K562 (cell line): ENCODE measurements around the gene WNK1. TPM values are rescaled to one million over a fixed set of nuclear protein-coding genes. Genes with fewer than 3 reads are reported as not detected.

Experiments
- EGR1 ChIP-seq: fragments of 450-650 bp; conservative IDR thresholded peaks from 2 replicates; pipeline ENCODE4 v1.6.1; 2017; ENCODE audit warnings: mild to moderate bottlenecking
- ELF4 ChIP-seq: fragments of 450-650 bp; formaldehyde crosslinking; IDR thresholded peaks from 2 replicates; pipeline ENCODE4 v1.4.0; 2022; ENCODE audit warnings: missing genetic modification characterization
- FOSL1 ChIP-seq: fragments of 200-800 bp; sonication (Bioruptor generic); conservative IDR thresholded peaks from 2 replicates; pipeline ENCODE4 v1.6.1; 2016; ENCODE audit warnings: missing genetic modification characterization, missing compliant biosample characterization
- MEF2A ChIP-seq: IDR thresholded peaks from 2 replicates; pipeline ENCODE4 v1.6.1; 2011; ENCODE audit warnings: low read depth, mild to moderate bottlenecking, low read length, moderate library complexity; ENCODE audit not compliant: control insufficient read depth
- NFE2 ChIP-seq: IDR thresholded peaks from 2 replicates; pipeline ENCODE4 v1.6.1; 2014; ENCODE audit warnings: antibody characterized with exemption, low read depth
- SMARCE1 ChIP-seq: fragments of 450-650 bp; IDR thresholded peaks from 2 replicates; pipeline ENCODE4 v1.7.1; 2016; ENCODE audit warnings: mild to moderate bottlenecking
- YY1 ChIP-seq, 3 experiments: IDR thresholded peaks; 2 replicates each; pipeline ENCODE4 v1.6.1; 2011; ENCODE audit warnings: low read length in 2 of 3, mild to moderate bottlenecking in 2 of 3, moderate library complexity in 2 of 3, borderline replicate concordance in 1 of 3, control low read depth in 1 of 3, low read depth in 1 of 3; ENCODE audit not compliant: insufficient read depth in 3 of 3, insufficient replicate concordance in 2 of 3, control insufficient read depth in 1 of 3, insufficient read length in 1 of 3; ENCODE audit errors: extremely low read depth in 1 of 3
- ZBTB1 ChIP-seq: sonication (generic); formaldehyde crosslinking; IDR thresholded peaks from 2 replicates; pipeline ENCODE4 v1.8.1; 2023; ENCODE audit warnings: missing genetic modification reagents, low read depth, mild to moderate bottlenecking, borderline replicate concordance
- ZFP1 ChIP-seq: fragments of 450-650 bp; formaldehyde crosslinking; IDR thresholded peaks from 2 replicates; pipeline ENCODE4 v1.4.0; 2020; ENCODE audit warnings: mild to moderate bottlenecking, mixed read lengths
- polyA plus RNA-seq, 8 experiments: library from polyadenylated mRNA; depleted of rRNA in 4 of 8; stranded (reverse) in 5 of 8; unstranded in 3 of 8; fragments of >200 nt; fragmentation: Nextera tagmentation in 2 of 8; fragmentation: Illumina TruSeq in 1 of 8; extraction: Ambion mirVana in 2 of 8; extraction: Trizol in 1 of 8; gene quantifications; 2 replicates each; pipeline versions ENCODE4 v1.2.1 to v1.2.3, GENCODE V29; 2011 to 2014; ENCODE audit warnings: inconsistent platforms in 1 of 8, missing spikeins in 1 of 8
- total RNA-seq, 7 experiments: library from RNA; depleted of rRNA in 6 of 7; stranded (reverse); fragments of >200 nt in 6 of 7; fragmentation: Illumina TruSeq in 2 of 7; extraction: Trizol in 2 of 7; gene quantifications; 2 replicates each; pipeline versions ENCODE4 v1.2.1 to v1.2.3, GENCODE V29; 2011 to 2021; ENCODE audit warnings: low replicate concordance in 1 of 7
- TF ChIP-seq, protein P1 (sequence below), 2 experiments: fragments of 450-650 bp in 1 of 2; sonication (generic) in 1 of 2; formaldehyde crosslinking in 1 of 2; IDR thresholded peaks; 2 replicates each; pipeline versions ENCODE4 v1.7.1 to v1.9.0; 2016 to 2022; ENCODE audit warnings: inconsistent platforms in 1 of 2, mild to moderate bottlenecking in 1 of 2, missing genetic modification reagents in 1 of 2
- TF ChIP-seq, protein P2 (sequence below): fragments of 450-650 bp; conservative IDR thresholded peaks from 2 replicates; pipeline ENCODE4 v1.6.1; 2016; ENCODE audit warnings: missing genetic modification characterization, low read depth, mild to moderate bottlenecking, missing compliant biosample characterization, moderate library complexity
- TF ChIP-seq, protein P3 (sequence below): fragments of 450-650 bp; IDR thresholded peaks from 2 replicates; pipeline ENCODE4 v1.6.1; 2014; ENCODE audit warnings: low read depth, mild to moderate bottlenecking, moderate library complexity, borderline replicate concordance
- TF ChIP-seq, protein P4 (sequence below): fragments of 450-650 bp; IDR thresholded peaks from one replicate; pipeline ENCODE4 v1.6.1; 2018; ENCODE audit warnings: mild to moderate bottlenecking, moderate library complexity; ENCODE audit not compliant: partially characterized antibody

WNK1 gene
- total and polyA plus RNA-seq, 9 of the 15 experiments (the other 6 are each of a cell fraction or from before 2014, with no cell fraction given): 4.3 to 73.9 (median 31.0) TPM

DNA sequence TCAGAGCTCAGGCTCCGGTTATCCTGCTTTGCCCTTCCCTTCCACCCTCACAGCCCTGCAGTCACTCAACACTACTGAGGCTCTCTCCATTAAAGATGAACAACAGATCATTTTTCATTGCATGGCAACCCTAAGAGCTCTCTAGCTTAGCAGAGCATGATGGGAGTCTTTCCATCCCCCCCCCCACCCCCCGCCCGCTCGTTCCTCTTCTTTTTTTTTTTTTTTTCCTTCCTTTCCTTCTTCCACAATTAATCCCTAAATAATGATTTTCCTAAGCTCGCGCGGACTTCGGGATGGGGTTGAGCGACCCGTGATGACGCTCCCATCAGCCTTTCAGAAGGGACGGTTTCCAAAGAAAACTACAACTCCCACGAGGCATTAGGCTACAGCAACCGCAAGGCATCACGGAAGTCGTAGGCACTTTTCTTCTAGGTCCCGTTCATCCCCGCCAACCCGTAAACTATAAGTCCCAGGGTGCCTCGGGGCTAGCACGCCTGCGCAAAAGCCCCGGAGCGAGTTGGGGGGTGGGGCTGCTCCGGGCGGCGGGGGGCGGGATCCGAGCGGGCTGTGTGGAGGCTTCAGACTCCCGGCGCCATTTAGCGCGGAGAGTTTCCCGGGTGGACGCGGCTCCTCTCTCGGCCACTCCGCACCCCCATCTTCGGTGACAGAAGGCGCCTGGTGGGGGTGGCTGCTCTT, at the start of gene WNK1 (continued):
- TF ChIP-seq, protein P1, sequence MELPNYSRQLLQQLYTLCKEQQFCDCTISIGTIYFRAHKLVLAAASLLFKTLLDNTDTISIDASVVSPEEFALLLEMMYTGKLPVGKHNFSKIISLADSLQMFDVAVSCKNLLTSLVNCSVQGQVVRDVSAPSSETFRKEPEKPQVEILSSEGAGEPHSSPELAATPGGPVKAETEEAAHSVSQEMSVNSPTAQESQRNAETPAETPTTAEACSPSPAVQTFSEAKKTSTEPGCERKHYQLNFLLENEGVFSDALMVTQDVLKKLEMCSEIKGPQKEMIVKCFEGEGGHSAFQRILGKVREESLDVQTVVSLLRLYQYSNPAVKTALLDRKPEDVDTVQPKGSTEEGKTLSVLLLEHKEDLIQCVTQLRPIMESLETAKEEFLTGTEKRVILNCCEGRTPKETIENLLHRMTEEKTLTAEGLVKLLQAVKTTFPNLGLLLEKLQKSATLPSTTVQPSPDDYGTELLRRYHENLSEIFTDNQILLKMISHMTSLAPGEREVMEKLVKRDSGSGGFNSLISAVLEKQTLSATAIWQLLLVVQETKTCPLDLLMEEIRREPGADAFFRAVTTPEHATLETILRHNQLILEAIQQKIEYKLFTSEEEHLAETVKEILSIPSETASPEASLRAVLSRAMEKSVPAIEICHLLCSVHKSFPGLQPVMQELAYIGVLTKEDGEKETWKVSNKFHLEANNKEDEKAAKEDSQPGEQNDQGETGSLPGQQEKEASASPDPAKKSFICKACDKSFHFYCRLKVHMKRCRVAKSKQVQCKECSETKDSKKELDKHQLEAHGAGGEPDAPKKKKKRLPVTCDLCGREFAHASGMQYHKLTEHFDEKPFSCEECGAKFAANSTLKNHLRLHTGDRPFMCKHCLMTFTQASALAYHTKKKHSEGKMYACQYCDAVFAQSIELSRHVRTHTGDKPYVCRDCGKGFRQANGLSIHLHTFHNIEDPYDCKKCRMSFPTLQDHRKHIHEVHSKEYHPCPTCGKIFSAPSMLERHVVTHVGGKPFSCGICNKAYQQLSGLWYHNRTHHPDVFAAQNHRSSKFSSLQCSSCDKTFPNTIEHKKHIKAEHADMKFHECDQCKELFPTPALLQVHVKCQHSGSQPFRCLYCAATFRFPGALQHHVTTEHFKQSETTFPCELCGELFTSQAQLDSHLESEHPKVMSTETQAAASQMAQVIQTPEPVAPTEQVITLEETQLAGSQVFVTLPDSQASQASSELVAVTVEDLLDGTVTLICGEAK (IDR thresholded peaks at IDR 0.05): no peak
- TF ChIP-seq, protein P1 (CRISPR knock-in tag; IDR thresholded peaks at IDR 0.05): no peak
- TF ChIP-seq, protein P2, sequence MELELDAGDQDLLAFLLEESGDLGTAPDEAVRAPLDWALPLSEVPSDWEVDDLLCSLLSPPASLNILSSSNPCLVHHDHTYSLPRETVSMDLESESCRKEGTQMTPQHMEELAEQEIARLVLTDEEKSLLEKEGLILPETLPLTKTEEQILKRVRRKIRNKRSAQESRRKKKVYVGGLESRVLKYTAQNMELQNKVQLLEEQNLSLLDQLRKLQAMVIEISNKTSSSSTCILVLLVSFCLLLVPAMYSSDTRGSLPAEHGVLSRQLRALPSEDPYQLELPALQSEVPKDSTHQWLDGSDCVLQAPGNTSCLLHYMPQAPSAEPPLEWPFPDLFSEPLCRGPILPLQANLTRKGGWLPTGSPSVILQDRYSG (tag): no peak
- TF ChIP-seq ZFP1 (no peak), YY1 (IDR thresholded peaks at IDR 0.05; ENCODE audit: borderline replicate concordance in 1 of 3, control insufficient read depth in 1 of 3, extremely low read depth in 1 of 3, insufficient read depth in 3 of 3, insufficient read length in 1 of 3, insufficient replicate concordance in 2 of 3, low read depth in 1 of 3, low read length in 2 of 3) (peak in 2 of 3 experiments; percentile 74 to 84), EGR1 (no peak; the same call in 1 of the 2 replicates), ELF4 (CRISPR knock-in tag) (no peak), ZBTB1 (no peak), NFE2 (no peak), FOSL1 (no peak), MEF2A (no peak), SMARCE1 (no peak)
- TF ChIP-seq, protein P3, sequence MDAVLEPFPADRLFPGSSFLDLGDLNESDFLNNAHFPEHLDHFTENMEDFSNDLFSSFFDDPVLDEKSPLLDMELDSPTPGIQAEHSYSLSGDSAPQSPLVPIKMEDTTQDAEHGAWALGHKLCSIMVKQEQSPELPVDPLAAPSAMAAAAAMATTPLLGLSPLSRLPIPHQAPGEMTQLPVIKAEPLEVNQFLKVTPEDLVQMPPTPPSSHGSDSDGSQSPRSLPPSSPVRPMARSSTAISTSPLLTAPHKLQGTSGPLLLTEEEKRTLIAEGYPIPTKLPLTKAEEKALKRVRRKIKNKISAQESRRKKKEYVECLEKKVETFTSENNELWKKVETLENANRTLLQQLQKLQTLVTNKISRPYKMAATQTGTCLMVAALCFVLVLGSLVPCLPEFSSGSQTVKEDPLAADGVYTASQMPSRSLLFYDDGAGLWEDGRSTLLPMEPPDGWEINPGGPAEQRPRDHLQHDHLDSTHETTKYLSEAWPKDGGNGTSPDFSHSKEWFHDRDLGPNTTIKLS: peak; percentile 52; the same call in 1 of the 2 replicates
- TF ChIP-seq, protein P4, sequence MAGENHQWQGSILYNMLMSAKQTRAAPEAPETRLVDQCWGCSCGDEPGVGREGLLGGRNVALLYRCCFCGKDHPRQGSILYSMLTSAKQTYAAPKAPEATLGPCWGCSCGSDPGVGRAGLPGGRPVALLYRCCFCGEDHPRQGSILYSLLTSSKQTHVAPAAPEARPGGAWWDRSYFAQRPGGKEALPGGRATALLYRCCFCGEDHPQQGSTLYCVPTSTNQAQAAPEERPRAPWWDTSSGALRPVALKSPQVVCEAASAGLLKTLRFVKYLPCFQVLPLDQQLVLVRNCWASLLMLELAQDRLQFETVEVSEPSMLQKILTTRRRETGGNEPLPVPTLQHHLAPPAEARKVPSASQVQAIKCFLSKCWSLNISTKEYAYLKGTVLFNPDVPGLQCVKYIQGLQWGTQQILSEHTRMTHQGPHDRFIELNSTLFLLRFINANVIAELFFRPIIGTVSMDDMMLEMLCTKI: no peak
